Stimulated activated CD4-positive, alpha-beta T cell treated with anti-CD3 and anti-CD28 coated beads, Interleukin-2, amount 100 ng/mL, for 24 hours (primary cell): ENCODE data around the gene MYOC.
"Not testable (repeated sequence)": the region's sequence is repeated elsewhere in the genome, so short reads cannot be mapped to it uniquely, and the experiment has no call there.

Experiments used
- DNase-seq, 2 donors: peaks; one replicate each; pipeline ENCODE4 v3.0.0-alpha.2; 2020

MYOC gene

DNA sequence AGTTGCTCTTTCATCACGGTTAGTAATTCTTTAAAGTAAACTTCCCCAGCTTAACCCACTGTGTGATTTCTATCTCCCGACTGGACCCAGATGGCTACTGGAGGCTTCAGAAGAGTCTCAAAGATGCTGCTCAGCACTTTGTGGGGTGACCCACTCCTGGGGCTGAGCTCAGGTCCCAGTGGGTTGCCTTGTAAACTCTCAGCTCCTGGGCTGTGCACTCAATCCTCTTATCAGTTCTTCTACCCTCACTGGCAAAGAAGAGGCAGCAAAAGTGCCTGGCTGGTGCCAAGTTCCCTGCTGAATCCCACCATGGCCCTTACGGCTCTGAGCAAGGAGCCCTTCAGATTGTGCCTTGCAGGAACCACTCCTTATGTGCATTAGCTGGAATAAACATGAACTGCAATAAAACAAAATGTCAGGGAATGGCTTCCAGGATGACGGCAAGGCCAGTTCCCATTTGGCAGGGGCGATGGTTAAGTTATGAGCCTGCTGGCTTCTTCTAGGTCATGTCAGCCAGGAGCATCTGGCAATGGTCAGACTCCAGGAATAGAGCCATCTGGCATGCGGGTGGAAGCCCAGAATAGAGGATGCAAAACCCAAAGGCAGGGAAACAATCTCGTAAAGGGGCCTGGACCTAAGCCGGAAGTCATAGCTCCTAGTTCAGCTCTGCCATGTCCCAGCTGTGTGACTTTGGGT lies 6.8 kb downstream of the MYOC start:
- no peak for DNase-seq

GRCh38 chr1:171644805-171645483 lies 7.5 kb downstream of the MYOC start:
- peak; percentile 61 to 71 for DNase-seq

- DNase-seq: no peak
Measured at GRCh38 chr1:171643156-171643555, 9.3 kb downstream of the MYOC start.

DNA sequence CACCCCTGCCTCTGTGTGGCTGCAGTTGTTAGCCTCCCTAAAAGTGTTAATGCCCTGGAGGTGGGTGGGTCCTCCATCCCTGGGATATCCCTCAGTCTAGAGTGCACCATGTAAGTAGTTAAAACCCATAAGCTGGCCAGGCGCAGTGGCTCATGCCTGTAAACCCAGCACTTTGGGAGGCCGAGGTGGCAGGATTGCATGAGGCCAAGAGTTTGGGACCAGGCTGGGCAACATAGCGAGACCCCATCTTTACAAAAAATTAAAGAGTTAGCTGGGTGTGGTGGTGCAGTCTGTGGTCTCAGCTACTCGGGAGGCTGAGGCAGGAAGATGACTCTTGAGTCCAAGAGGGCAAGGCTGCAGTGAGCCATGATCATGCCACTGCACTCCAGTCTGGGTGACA lies 10.3 kb downstream of the MYOC start:
- no peak for DNase-seq

DNA sequence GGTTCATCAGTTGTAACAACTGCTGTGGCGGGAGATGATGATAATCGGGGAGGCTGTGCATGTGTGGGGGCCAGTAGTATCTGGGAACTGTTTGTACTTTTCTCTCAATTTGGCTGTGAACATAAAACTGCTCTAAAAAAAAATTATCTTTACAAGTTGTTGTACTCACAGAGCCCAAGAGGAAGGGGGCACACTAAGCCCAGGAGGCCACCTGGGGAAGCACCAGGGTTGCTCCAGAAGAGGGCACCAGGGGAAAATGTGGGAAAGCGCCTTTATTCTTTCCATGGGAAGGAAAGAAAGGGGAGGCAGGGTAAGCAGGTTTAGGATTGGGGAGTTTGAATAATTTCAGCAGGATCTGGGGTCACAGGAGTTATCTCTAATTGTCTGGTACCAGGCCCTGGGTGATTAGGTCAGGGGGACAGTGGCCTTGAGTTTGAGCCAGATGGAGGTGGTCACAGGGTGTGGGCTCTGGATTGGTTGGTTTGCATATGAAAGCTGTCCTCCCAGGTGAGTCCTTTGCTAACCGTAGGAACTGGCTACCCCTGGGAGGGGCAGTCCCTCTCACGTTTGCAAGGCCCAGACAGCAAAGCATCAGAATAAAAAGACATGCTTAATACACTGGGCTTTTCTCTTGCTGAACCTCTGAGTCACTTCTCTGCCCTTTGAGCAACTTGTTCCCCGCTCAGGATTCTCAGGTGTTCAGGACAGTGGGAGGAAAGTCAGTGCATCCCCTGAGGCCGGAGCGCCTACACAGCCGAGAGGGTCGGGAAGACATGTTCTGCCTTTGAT lies 11.2 kb downstream of the MYOC start:
- no peak for DNase-seq

- no peak for DNase-seq
Measured at GRCh38 chr1:171640225-171640624, 12.3 kb downstream of the MYOC start.

GRCh38 chr1:171637928-171638576 lies 14.4 kb downstream of the MYOC start:
- no peak for DNase-seq

DNA sequence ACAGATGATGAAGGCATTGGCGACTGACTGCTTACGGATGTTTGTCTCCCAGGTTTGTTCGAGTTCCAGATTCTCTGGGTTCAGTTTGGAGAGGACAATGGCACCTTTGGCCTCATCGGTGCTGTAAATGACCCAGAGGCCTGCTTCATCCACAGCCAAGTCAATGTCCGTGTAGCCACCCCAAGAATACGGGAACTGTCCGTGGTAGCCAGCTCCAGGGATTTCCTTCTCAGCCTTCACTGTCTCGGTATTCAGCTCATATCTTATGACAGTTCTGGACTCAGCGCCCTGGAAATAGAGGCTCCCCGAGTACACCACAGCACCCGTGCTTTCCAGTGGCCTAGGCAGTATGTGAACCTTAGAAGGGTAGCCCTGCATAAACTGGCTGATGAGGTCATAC lies 16.3 kb downstream of the MYOC start:
- no peak for DNase-seq

DNA sequence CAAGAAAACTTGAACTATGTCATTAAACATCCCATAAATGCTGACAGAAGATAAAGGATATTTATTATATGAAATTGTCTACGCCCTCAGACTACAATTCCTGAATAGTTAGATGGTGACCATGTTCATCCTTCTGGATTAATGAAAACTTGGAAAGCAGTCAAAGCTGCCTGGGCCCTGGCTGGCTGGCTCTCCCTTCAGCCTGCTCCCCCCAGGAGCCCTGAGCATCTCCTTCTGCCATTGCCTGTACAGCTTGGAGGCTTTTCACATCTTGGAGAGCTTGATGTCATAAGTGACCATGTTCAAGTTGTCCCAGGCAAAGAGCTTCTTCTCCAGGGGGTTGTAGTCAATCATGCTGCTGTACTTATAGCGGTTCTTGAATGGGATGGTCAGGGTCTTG lies 16.8 kb downstream of the MYOC start:
- DNase-seq: no peak

DNA sequence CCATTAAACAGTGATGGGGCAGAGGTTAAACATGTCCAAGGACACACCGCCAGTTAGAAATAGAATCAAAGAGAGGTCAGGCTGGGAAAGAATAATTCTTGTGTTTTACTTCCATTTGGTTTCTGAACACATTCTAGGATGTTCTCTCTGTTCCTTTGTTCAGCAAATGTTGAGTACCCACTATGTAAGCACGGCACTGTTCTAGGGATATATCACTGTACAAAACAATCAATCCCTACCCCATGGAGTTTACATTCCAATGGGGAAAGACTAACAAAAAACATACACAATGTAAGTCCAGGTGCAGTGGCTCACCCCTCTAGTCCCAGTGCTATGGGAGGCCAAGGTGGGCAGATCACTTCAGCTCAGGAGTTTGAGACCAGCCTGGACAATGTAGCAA lies 24.3 kb downstream of the MYOC start:
- DNase-seq: no peak

DNA sequence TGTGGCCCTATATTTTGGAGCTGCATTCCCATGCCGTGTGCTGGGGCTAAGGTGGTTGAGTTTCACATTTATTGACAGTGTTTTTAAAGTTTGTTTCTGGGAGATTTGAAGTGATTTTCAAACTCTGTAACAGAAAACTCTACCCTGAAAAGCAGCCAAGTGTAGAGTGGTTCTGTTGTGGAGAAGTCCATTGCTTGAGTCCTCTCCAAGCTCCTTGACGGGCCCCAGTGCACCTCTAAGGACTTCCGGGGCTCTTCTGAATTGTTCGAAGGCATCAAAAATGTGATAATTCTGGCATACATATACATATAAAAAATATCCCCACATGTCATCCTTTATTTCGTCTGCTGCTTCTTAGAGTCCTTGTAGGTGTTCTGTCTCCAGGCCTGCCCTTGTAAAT lies 25.5 kb downstream of the MYOC start:
- DNase-seq: no peak

DNA sequence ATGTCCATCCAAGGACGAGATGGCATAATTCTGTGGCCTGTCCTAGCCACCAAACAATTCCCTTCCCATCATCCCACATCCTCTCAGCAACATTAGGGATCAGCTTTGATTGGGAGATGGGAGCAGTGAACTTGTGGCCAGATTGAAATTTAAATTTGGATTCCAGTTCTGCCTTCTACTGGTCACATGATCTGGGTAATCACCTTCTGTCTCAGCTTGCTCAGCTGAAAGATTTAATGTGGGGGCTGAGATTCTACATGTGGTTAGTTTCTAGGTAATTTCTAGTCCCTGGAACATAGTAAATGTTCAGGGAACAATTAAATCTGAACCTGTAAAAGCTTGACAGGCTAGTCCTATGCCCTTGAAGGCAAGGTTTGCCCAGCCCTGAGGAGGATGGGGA lies 27.3 kb downstream of the MYOC start:
- no peak for DNase-seq

DNA sequence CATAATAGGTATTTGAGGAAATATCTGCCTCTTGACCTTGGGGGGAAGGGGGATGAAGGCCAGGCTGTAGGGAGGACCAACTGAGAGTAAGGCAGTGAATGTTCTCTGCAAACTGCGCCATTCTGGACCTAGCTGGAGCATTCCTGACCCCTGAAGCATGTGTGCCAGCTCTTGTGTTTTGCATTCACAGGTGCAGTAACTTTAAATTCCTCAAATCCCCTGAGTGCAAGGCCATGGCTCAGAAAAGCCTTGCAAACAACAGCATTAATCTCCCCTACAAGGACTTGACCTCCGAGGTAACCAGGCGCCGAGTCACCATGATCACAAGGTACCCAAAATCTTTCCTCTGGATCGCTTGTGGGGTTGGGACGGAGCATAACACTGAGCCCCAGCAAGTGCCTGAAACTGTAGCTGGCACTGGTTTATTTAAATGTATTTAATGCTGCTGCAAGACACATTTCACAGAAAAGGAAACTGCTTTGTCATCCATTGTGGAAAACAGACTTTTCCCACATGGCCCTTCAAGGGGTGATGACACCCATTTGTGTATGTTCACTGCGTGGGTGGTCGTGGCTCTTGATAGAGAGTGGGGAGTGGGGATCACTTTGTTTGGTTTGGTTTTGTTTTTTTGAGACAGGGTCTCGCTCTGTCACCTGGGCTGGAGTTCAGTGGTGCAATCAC lies 28.7 kb downstream of the MYOC start:
- no peak for DNase-seq

GRCh38 chr1:171622152-171622462 lies 30.4 kb downstream of the MYOC start, which contains the start of gene MYOCOS:
MYOCOS (plus strand) TSS chr1:171622243; CDS start chr1:171623884, 1,641 bp downstream.
- no peak for DNase-seq

DNA sequence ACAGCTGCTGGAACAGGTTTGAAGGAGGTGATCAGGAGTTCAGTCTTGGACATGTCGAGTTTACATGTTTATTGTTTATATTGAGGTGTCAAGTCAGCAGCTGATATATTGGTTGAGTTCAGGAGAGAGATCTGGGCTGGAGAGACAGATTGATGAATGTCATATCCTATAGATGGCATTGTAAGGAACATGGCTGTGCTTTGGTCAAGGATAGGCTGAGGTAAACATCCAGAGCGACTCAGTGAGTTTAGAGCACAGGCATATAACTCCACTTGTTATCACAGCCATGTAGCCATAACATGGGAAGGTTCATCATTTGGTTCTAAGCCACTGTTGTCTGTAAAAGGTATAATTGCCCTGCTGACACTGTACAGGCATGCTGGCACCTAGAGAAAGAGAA lies 35.9 kb downstream of the MYOC start:
- DNase-seq: no peak

- DNase-seq: not testable (repeated sequence)
Measured at GRCh38 chr1:171615122-171615906, 37.2 kb downstream of the MYOC start.

DNA sequence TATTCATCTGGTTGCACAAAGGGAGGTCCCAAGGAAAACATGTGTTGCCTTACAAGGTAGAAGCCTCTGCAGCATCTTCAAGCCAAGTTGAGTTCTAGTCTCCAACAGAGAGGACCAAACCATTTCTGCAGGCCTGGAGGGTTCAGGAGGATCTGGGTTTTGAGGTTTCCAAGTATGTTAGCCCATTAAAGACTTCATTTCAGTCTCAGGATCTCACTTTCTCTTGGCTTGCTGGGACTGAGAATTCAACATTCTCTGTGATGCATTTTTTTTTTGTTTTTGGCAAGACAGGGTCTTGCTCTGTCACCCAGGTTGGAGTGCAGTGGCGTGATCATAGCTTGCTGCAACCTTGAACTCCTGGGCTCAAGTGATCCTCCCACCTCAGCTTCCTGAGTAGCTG lies 39.2 kb downstream of the MYOC start:
- DNase-seq: no peak

DNA sequence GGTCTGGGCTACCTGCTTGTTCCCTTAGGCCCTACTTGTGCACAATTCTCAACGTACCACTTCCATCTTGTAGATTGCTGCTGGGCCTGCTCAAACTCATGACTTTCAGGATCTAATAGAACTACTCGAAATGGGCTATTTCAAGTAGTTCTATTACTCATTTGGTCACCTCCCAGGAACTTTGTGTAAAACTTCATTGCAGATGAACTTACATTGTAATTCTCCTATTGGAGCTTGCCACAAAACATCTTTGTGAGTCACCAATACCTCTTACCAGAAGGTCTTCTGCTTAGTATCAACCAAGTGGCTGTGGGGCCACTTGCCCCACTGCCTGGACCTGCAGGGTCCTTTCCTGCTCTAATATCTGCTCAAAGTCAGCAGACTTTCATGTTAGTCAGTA lies 41.2 kb downstream of the MYOC start:
- no peak for DNase-seq

- no peak for DNase-seq
Measured at GRCh38 chr1:171610385-171610784, 42.1 kb downstream of the MYOC start.

DNA sequence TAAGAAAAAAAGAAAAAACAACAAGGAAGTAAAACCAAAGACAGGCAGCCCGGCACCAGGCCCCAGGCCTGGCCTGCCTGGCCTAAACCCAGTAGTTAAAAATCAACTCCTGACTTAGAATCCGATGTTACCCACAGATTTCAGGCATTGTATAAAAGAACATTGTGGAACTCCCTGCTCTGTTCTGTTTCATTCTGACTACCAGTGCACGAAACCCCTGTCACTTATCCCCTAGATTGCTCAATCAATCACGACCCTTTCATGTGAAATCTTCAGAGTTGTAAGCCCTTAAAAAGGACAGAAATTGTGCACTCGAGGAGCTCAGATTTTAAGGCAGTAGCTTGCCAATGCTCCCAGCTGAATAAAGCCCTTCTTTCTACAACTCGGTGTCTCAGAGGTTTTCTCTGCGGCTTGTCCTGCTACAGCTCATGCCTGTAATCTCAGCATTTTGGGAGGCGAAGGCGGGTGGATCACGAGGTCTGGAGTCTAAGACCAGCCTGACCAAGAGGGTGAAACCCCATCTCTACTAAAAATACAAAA lies 46.0 kb downstream of the MYOC start:
- no peak for DNase-seq

- DNase-seq: not testable (repeated sequence)
Measured at GRCh38 chr1:171603042-171603441, 49.4 kb downstream of the MYOC start.

GRCh38 chr1:171600862-171601261 lies 51.6 kb downstream of the MYOC start:
- no peak for DNase-seq
